HG02571 (cell line): Measurements from ENCODE around the gene PCBP3.

Source experiments
- ATAC-seq: cut with Tn5 transposase; IDR thresholded peaks from one replicate; pipeline ENCODE4 v1.9.1; 2021; ENCODE audit warnings: mild to moderate bottlenecking, moderate library complexity; ENCODE audit not compliant: unreplicated experiment

PCBP3 gene

DNA sequence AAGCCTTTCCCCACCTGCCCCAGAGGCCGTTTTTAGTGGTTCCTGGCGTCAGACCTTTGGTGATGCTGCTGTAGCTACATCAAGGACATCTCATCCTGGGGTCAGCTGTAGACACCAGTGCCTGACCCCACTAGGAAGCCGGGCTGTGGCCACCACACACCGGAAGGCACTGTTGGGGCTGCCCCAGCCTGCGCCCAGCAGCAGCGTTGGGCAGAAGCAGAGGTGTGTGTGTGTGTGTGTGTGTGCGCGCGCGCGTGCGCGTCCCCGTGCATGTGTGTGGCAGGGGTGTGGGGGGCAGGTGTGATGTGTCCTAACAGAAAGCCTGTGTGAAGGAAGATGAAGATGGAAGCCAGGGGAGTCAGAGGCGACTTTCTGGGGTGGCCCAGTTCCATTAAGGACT, 276.1 kb downstream of the PCBP3 start:
- no peak for ATAC-seq

DNA sequence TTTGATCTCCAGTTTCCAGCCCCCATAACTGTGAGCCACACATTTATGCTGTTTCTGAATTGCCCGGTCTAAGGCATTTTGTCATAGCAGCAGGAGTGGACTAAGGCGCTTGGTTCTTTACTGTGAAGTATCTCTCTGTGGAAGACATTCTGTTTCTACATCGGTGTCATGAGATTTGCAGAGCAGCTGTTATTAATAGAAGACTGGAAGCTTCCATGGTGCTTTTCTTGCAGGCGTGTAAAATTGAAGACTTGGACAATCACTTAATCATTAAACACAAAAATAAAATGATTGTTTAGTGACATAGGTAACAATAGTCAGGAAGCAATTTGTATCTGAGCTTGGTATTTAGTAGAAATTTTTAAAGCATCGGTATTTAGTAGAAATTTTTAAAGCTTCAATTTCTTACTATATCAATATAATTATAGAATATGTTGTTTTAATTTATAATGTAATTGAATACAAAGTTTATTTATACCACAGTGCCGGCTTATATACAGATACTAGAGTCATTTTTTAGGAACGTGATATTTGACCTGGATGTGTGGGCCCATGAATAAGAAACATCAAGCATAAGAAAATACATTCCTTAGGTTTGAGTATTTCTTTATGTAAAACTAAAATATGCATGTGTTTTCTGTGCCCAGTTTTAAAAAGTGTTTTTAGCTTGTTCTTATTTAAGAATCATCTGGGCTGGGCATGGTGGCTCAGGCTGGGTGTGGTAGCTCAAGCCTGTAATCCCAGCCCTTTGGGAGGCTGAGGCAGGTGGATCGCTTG, 277.5 kb downstream of the PCBP3 start:
- no peak for ATAC-seq

DNA sequence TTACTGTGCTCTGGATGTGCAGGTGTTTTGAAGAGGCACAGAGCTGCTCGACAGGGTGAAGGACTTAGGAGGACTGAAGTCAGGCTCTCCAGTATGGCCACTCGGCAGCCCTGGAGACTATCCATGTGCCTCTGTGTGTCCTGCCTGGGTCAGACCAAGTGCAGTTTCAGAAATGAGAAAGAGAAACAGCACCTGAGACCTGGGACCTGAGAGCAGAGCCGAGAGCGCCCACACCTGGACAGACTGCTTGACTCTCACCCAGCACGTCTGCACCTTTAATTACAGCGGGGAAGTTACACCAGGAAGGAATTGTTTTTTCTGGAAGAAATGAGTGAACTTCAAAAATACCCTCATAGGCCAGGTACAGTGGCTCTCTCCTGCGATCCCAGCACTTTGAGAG, 278.4 kb downstream of the PCBP3 start:
- ATAC-seq: no peak

DNA sequence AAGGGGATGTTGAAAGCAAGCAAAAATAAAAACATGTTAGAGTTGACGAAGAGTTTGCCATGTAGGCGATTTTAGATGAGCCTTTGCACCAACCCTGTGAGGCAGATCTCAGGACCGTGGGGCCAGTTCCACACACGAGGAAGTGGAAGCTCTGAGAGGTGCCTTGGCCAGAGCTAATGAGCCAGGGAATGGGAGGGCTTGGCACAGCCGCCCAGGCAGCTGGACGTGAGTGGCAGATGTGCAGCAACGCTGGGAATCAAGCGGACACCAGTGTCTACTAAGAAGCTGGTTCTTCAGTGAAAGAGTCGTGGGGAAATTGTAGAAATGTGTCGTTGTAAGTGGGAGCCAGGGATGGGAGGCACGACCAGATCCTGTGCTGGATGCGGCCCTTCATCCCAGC, 279.1 kb downstream of the PCBP3 start:
- ATAC-seq: no peak

DNA sequence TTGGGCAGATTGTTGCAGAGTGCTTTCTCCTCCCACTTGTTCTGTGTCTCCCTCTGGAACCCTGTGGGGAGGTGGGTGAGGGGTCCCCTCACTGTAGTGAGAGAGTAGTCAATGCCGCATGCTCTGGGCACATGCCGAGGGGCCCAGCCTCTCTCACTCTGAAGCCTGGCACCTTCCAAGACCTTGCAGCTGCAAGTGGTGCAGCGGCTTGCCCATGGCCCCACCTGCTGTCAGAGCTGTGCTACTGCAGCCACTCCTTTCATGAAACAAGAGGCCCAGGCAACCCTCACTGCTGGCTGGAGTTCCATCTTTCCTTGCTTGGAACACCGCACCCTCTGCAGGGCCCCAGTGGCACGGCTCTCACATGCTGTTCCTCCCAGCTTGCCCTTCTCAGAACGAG, 279.6 kb downstream of the PCBP3 start:
- ATAC-seq: no peak

DNA sequence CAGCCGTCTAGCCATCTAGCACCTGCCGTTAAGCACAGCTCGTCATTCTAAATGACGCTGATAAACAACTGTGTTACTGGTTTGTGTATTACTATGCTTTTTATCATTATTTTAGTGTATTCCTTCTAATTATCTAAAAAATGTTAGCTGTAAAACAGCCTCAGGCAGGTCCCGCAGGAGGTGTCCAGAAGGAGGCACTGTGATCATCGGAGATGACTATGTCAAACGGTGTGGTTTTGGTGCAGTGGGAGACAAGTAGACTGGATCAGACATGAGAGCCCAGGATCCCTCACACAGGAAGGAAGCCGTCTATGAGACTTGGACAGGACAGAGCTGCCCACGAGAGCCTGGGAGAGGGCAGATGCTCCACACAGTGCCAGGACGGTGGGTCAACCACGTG, 282.8 kb downstream of the PCBP3 start:
- ATAC-seq: no peak

DNA sequence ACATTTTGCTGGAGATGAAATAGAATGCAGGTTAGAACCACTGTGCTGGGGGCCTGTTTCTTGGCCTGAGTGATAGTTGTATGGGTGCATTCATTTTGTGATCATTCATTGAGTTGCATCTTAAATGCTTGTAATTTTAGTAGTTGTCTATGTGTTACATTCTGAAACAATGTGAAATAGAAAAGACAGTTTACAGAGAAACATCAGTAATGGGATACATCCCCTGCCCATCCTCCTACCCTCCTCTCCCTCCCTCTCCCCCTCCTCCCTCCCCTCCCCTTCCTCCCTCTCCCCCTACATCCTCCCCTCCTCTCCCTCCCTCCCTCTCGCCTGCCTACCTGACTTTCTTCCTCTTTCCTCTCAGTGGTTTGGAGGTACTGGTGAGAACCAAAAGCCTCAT, 283.5 kb downstream of the PCBP3 start:
- ATAC-seq: no peak

DNA sequence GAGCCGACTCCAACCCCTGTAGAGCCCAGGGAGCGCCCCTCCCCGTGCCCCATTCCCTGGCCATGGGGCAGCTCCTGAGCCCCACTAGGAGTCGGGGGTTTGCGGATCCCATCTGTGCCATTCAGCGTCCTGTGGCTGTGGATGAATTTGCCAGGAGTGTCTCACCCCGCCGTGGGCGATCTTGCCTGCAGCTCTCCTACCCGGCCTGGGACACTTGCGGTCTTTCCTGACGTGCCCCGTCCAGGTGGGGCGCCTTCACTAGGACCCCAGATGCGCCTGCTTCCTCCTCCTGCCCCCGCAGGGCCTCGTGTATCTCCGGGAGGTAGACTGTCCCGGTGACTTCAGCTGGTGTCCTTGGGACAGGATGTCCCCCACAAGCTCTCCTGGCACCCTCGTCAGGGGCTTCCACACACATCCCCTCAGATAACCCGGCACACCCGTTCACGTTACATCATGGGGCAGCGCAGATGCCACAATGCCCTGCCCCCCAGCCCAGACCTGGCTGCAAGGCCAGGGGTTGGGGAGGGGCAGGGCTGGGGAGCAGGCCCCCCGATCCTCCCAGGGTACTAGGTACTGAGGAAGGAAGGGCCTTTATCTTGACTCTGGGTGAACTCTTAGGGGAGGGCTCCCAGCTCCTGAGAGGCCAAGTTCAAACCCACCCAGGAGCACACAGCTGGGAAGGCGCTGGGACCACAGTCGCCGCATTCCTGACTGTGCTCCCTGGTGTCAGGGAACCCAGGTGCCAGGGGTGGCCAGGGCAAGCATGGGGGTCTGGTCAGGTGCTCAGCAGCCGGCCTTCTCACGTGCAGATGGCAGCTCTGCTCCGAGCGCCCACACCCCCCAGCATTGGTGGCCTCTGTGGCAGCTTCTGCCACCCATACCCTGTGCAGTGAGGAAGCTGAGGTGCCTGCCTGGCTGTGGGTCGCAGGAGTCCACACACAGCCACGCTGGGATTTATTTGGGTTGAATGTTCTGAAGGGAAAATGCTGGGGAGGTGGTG, 284.6 kb downstream of the PCBP3 start:
- ATAC-seq: no peak

DNA sequence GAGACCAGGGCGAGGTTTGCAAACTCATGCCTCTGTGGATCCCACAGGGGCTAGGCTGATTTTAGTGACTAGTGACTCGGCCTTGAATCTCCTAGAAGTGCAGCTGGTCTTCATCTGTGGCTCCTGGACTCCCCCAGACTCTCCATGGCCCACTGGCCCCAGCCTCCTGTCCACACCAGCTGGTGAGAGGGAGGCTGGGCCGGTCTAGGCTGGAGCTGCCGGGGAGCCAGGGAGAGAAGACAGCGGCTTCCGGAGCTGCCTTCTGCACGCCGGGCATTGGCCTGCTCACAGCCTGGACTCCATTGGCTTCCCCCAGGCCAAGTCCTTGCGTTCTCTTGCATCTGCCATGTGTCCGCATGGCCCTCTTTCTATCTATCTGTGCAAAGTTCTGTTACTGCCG, 285.9 kb downstream of the PCBP3 start:
- no peak for ATAC-seq

DNA sequence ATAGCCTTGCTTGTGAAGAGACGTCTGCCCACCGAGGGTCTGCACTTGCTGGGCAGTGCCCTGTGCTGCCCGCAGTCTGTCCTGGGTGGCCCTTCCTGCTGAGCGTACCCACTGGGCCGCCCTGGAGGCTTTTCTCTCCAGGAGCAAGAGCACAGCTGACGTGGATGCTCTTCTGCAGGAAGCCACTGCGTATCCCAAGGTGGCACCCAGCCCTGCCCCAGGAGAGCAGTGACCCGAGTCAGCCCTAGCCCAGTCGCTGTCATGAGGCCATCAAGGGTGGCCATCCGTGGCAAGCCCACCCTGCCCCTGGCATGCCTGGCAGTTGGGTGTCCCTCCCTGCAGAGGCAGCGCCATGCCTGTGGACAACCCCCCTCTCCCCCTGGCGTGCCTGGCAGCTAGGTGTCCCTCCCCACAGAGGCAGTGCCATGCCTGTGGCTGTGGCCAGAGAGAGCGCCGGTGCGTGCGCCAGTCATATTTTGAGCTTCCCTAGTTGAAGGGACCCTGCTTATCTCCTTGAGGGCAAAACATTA, 286.8 kb downstream of the PCBP3 start:
- no peak for ATAC-seq

DNA sequence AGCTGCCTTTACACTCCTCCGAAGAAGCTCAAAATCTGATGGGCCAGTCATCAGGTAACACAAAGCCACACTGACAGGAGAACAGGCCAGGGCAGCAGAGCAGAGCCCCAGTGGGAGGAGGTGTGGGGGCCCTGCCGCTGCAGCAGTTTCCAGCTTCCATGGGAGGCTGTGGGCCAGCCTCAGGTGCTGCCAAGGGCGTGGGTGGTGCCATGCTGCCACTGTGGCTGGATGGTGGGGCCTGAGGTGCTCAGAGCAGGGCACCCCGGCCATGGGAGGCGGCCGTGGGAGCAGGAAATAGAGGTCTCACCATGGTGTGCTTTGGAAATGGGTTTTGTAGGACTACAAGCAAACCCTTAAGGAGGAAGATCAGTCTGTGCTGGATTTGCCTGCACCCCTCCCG, 287.3 kb downstream of the PCBP3 start:
- ATAC-seq: no peak

DNA sequence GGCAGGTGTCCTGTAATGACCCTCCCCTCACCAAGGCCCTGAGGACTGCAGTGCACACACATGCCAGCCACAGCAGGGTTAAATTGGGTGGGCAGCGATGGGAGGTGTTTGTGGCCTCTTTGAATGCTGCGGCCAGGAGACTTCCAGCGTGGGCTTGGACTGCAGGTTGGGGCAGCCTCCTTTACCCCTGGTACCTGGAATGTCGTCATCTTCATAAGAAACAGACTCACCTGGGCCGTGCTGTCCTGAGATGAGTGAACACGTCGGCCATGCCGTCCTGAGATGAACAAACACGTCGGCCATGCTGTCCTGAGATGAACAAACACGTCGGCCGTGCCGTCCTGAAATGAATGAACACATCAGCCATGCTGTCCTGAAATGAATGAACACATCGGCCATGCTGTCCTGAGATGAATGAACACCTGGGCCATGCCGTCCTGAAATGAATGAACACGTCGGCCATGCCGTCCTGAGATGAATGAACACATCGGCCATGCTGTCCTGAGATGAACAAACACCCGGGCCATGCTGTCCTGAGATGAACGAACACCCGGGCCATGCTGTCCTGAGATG, 288.0 kb downstream of the PCBP3 start:
- ATAC-seq: no peak

DNA sequence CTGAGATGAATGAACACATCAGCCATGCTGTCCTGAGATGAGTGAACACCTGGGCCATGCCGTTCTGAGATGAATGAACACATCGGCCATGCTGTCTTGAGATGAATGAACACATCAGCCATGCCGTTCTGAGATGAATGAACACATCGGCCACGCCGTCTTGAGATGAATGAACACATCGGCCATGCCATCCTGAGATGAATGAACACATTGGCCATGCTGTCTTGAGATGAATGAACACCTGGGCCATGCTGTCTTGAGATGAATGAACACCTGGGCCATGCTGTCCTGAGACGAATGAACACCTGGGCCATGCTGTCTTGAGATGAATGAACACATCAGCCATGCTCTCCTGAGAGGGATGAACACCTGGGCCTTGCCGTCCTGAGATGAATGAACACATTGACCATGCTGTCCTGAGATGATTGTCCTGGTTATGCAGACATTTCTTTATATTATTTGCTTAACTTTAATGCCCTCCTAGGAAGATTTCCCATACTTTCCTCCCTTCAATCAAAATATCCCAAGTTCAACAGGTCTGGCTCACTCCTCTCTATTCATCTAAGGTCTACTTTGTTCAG, 289.5 kb downstream of the PCBP3 start:
- no peak for ATAC-seq

DNA sequence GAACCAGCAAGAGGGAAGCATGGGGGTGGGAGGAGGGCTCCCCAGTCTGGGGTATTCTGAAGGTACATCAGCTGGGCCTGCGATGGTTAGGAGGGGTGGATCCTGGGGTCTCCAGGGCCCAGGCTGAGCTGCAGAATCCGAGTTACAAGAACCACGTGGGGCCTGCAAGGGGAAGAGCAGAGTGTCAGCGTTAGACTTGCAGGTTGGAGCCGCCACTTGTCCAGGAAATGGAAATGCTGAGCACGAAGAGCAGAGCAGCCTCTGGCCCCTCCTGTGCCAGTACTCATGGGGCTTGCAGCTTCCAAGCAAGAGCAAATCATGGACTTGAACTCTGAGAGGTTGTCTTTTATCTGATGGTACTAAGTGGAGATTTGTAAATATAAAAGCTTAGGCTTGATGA, 290.6 kb downstream of the PCBP3 start:
- no peak for ATAC-seq

DNA sequence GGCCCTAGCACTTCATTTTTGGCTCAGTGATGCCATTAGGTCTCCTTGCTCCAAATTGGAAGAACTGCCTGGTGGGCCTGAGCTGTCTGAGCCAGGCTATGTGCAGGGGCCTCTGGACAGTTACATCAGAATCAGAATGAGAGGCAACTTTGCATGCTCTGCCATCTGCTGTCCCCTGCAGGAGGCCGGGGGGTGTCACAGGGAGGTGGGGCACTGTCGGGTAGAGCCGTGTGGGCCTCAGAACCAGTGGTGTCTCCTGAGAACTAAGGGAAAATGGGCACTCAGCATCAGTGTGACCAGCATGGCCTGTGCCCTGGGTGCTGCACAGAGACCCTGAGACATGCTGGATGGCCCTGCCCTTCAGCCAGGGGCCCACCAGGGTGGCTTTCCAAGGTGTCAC, 291.0 kb downstream of the PCBP3 start:
- ATAC-seq: no peak

DNA sequence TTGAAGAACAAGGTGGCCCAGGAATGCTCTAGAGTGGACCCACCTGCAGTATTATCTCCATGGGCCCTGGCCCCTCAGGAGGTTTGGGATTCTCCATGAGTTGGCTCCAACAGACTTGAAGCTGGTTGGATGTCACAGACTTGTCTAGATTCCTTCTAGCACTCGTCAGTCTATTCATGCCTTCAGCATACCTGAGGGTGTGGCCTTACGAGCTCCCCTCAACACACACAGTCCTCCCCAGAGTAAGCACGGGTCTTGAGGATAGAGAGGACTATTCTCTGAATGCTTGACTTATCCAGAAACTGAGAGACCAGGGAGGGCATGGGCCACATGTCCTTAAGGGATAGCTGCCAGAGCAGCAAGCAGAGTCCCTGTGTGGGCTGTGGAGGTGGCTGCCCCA, 292.1 kb downstream of the PCBP3 start:
- no peak for ATAC-seq

DNA sequence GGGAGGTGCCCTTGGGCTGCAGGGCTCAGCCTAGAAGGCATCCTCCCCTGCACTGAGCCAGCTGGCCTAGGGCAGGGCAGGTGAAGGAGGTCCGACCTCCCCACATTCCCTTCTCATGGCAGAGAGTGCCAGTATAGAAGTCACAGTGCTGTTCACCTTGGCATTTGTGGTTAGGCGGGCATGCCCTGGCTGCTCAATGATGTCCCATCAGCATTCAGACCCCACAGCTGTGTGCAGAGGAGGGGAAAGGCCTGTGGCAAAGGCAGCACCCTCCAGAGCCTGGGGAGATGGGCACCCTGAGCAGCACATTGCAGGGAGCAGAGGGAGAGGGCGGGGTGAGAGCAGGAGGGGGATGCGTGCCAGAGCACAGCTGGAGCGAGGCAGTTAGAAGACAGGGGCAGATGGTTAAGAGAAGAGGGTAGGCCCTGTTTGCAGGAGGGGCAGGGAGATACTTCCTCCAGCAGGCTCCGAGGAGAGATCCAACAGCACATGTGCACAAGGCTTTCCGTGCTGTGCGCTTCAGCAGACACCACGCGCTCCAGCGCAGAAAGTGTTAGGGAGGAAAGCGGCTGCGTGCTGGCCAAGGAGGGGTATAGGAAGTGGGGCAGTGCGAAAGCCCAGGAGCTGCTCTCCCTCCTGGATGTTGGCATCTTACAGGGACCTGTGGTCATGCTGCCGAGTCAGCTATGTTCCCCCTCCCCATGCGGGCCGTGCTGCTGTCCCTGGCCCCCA, 294.4 kb downstream of the PCBP3 start:
- ATAC-seq: no peak

DNA sequence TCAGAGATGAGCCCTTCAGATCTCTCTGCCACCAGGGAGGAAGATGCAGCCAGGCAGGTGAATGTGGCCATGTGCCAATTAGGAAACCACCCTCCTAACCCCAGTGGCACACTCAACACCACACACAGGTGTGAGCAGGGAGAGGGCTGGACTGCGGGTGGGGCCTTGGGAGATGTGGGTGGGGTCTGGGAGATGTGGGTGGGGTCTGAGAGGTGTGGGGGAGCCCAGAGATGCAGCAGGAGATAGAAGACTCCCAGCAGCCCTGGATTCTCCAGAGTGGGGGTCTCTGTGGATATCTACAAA, 294.9 kb downstream of the PCBP3 start:
- no peak for ATAC-seq

DNA sequence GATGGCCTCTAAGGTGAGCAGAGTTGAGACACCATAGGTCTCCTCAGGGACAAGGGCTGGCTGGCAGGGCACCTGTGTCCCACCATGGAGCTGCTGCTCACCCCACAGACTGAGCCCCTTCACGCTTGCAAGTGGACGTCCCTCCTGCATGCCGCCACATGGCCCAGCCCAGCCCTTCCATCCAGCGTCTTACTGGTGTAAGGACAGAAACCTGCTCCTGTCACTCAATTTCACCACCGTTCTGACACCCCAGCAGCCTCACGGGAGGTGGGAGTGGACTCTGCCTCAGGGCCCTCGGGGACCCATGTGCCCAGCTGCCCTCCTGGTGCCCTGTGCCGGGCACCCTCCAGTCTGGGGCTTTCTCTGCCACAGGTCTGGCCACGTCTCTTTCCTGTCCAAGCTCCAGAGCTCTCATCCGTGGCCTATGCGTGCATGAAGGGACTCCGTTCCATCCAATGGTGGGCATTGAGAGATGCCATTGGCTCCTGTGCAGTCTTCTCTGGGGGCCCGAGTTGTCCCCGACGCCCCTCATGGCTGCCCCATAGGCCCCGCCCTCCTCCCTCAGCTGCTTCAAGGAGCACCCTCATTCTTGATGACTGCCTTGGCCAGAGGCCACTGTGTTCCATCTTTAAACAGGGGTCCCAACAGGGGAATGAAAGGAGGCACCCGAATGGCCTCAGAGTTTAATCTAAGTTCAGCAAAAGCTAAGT, 295.4 kb downstream of the PCBP3 start:
- ATAC-seq: no peak

DNA sequence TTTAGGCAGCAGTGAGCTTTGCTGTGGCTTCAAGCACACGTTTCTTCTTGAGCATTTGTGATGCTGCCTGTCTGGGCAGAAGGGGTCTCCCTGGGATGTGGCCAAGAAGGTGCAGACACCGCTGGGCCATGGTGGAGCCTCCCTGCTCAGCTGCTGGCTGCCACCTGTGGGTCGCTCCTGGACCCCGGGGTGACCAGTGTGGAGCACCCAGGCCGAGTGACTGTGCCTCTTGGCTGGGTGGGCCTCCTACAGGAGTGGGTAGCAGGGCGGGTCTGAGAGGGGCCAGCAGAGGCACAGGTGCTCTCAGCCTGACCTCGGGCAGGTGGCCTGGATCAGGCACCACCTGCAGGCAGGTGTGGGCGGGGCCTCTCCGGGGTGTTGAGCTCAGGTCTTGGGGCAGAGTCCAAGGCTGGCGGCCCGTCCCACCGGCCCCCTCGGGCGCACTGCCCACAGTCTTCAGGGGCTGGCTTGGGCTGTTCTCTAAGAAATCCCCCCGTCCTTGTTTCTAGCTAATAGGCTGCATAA, 296.1 kb downstream of the PCBP3 start:
- no peak for ATAC-seq
